Activated gamma-delta T cell treated with anti-CD3 and anti-CD28 coated beads, Interleukin-2, amount 50 U/mL, for 16 hours (primary cell): ENCODE data around the gene NT5M.

Source experiments
- DNase-seq: peaks from one replicate; pipeline ENCODE4 v3.0.0-alpha.2; 2020; ENCODE audit warnings: low read depth

The NT5M gene

GRCh38 chr17:17355426-17355825, 52.3 kb downstream of the NT5M start:
- no peak for DNase-seq

GRCh38 chr17:17356149-17356930, 53.2 kb downstream of the NT5M start:
- peak; percentile 48 for DNase-seq

- DNase-seq: no peak
These were observed 53.7 kb downstream of the NT5M start for GRCh38 chr17:17356931-17357270.

GRCh38 chr17:17358060-17358751, 55.0 kb downstream of the NT5M start:
- DNase-seq: no peak

GRCh38 chr17:17358866-17359265, 55.7 kb downstream of the NT5M start:
- no peak for DNase-seq

- DNase-seq: no peak
These were observed 56.1 kb downstream of the NT5M start for GRCh38 chr17:17359271-17359670.

GRCh38 chr17:17360087-17360730, 57.0 kb downstream of the NT5M start:
- DNase-seq: no peak

- no peak for DNase-seq
These were observed 58.3 kb downstream of the NT5M start for GRCh38 chr17:17361543-17361866.

GRCh38 chr17:17361867-17362539, 58.8 kb downstream of the NT5M start:
- no peak for DNase-seq

- DNase-seq: no peak
These were observed 59.4 kb downstream of the NT5M start for GRCh38 chr17:17362540-17362930.

- no peak for DNase-seq
These were observed 60.6 kb downstream of the NT5M start for GRCh38 chr17:17363638-17364337.

- DNase-seq: no peak
These were observed 61.1 kb downstream of the NT5M start for GRCh38 chr17:17364338-17364667.

GRCh38 chr17:17365476-17366110, 62.4 kb downstream of the NT5M start:
- DNase-seq: no peak

GRCh38 chr17:17366235-17366634, 63.1 kb downstream of the NT5M start:
- no peak for DNase-seq

GRCh38 chr17:17366941-17367875, 64.0 kb downstream of the NT5M start:
- DNase-seq: no peak

- no peak for DNase-seq
These were observed 64.8 kb downstream of the NT5M start for GRCh38 chr17:17367931-17368330.

GRCh38 chr17:17370711-17371110, 67.5 kb downstream of the NT5M start:
- no peak for DNase-seq

GRCh38 chr17:17372856-17373520, 69.8 kb downstream of the NT5M start:
- no peak for DNase-seq

- DNase-seq: no peak
These were observed 72.7 kb downstream of the NT5M start for GRCh38 chr17:17375841-17376240.

GRCh38 chr17:17376362-17376761, 73.2 kb downstream of the NT5M start:
- no peak for DNase-seq
